HG03196 (cell line): ENCODE data around the gene TXNL4B.

Experiments
- ATAC-seq: cut with Tn5 transposase; IDR thresholded peaks from one replicate; pipeline ENCODE4 v1.9.1; 2021; ENCODE audit not compliant: unreplicated experiment

Gene TXNL4B

DNA sequence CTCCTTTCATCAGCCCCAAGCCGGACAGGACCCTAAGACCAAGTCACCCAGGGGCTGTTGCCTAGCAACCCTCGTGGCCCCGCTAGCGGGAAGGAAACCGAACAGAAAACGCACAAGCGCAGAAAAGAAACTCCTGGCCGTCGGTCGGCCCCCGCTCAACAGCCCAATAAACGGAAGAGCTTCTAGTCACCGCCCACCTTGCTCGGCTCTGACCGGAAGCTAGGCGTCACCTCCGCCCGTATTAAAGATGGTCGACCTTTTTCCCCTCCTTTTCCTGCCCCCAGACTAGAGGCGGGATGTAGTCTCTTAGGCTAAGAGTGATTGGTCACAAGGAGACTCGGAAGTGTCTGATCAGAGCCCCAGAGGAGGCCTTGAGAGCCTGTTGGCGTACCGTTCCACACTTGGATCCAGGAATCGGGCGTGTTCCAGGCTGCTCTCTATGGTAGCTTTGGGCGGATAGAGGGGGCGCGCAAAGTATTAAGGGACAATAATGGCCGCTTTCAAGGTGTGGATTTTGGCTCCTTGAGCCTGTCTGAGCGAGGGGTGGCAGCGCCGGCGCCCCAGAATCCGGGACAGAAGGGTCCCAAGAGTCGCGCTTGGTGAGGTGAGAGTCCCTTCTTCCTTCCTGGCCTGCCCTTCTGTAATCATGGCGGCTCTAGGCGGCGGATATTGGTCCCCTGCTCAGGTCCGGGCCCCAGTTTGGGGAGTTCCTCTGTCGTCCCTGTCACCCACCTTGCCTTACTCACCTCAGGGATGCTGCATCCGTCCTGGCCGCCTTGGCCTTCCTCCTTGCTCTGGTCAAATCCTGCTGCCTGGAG lies at the start of gene TXNL4B, which contains the start of gene DHX38:
Gene TXNL4B, minus strand, starts transcription at position 173 of the 818 bp plus-strand sequence. CDS start 2,871 bp downstream, outside the sequence.
Gene DHX38, plus strand, starts transcription at position 400 of the 818 bp plus-strand sequence. CDS start 2,311 bp downstream, outside the sequence.
- peak; percentile 98 for ATAC-seq

DNA sequence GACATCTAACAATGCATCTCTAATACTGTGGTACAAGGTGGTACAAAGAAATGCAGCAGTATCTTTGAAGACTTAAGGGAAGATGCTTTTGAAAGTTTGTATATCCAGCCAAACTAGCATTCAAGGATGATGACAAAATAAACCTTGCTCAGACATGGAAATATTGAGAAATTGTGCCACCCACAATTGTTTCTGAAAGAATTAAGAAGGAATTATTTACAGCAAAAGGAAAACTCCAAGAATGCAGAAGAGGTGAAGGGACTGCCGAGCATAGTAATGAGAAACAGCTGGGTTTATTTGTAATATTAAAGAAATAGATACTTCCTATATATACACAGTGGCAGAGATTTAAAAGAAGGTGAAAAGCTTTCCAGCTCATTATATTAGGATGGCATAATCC lies 49.1 kb upstream of the TXNL4B start:
- no peak for ATAC-seq

DNA sequence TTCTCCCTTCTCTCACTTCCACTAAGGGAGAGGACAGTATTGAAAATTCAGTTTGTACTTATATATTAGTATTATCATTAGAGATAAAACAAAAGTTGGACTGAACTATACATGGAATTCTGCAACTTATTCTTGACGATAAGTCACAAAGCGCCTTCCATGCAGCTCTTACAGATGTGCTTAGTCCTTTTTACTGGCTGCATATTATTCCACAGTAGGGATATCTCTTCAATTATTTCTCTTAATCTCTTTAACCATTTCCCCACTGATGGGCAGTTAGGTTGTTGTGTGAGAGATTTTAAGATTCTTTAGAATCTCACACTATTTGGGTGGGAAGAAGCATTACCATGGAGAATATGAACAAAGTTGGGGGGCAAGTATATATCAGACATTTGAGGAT lies 46.5 kb upstream of the TXNL4B start:
- ATAC-seq, result no peak

DNA sequence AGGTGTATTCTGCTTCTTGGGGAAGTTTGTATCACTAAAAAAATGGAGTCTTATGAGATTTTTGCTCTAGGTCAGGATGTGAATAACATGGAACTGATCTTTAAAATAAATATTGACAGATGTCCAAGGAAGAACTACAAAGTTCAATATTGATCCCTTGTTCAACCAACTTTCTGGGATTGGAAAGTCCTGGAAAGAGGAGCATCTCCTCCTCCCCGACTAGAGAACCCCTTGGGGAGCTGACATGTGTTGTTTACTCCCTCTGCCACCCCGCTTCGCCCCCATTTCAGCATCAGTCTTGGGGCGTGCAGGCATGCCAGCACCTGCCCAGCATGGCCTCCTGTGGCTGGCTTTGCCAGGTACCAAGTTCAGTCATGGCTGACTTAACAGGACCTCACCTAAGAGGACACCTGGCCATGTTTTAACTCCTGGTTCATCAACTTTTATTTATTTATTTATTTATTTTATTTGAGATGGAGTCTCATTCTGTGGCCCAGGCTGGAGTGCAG lies 44.7 kb upstream of the TXNL4B start:
- ATAC-seq, result no peak

DNA sequence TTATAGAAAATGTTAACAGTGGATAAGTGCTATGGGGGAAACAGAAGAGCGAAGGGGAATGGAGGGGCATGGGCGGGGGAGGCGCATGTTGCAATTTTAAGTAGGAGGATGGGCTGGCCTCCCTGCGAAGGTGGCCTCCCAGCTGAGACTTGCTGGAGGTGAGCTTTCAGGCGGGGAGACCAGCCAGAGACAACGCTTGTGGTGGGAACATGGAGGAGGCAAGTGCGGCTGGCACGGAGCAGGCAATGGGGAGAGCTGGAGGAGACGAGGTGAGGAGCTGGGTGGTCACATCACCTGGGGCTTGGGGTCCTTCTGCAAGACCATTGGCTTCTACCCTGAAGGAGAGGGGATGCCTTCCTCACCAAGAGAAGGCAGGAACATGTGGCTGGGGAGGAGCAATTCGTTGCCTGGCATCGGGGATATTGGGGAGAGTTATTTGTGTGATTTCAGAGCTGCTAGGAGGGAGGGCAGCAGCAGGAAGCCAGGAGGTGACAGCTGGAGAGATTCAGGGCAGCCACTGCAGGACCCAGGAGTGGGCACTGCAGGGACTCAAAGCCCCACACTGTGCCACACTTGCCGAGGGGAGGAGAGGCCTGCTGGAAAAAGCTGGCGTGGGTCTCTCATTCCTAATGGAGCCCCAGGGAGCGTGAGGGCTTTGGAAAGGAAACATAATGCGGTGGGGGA lies 44.1 kb upstream of the TXNL4B start:
- no peak for ATAC-seq

DNA sequence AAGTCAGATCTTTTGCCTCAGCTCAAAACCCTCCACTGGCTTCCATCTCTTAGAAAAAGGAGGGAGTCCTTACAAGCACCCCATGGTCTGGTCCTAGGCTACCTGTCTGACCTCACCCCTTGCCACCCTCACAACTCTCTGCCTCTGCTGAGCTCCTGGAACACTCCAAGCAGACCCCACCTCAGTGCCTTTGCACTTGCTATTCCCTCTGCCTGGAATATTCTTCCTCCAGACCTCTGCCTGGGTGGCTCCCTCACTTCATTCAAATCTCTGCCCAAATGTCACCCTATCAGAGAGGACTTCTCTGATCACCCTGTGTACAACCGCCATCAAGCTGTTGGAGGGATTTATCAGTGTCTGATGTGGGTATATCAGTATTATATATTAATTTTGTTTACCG lies 41.1 kb upstream of the TXNL4B start:
- ATAC-seq, result no peak

DNA sequence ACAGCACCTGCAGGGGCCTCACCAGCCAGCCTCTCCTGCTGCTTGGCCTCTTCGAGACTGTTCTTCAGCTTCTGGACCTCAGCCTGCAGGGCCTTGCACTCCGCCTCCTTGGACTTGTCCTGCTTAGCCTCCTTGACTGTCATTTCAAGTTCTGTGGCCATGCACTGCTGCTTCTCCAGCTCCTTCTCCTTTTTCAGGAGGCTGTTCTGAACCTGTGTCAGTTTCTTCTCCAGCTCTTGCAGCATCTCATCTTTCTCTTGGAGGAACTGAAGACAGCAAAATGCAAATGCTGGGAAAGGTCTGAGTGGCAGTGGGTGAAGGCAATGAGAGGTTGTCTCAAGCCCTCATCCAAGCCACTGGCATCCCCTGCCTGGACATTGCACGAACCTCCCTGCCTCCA lies 39.3 kb upstream of the TXNL4B start:
- ATAC-seq, result no peak

DNA sequence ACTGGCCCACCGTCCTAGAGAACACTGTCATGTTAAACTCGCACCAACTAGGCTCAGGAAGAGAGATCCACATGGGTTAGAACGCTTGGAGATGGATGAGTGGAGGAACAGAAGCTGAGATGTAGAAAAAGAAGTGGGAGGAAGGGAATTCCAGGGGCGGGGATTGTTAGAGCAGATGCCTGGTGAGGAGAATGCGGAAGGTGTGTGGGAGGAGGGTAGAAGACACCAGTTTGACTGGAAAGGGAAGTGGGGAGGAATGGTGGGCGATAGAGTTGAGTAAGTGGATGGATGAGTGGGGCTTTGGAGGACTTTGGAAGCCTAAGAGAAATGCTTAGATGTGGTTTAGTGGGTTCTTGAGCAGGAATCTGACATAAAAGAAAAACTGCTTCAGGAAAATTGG lies 37.6 kb upstream of the TXNL4B start:
- no peak for ATAC-seq

DNA sequence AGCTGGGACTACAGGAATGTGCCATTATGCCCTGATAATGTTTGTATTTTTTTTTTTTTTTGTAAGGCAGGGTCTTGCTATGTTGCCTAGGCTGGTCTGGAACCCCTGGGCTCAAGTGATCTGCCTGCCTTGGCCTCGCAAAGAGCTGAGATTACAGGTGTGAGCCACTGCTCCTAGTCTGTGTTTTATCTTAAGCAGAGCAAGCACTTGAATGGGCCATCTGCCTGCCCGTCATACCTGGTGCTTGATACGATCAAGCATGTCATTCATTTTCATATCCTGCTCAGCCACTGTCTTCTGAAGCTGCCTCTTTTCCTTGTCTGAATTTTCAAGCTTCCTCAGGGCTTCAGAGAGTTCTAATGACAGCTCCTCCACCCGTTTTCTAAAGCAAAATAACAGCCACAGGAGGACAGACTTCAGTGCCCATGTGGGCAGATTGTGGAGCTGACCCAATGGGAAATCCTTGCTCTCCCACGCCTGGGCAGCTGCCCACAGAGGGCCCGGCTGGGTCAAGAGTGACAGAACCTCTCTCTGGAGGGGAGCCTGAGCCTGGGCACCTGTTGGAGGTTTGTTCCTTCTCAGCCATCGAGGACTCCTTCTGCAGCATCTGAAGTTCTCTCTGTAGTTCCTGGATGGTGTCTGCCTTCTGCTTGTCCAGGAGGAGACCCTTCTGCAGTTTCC lies 36.7 kb upstream of the TXNL4B start:
- no peak for ATAC-seq

DNA sequence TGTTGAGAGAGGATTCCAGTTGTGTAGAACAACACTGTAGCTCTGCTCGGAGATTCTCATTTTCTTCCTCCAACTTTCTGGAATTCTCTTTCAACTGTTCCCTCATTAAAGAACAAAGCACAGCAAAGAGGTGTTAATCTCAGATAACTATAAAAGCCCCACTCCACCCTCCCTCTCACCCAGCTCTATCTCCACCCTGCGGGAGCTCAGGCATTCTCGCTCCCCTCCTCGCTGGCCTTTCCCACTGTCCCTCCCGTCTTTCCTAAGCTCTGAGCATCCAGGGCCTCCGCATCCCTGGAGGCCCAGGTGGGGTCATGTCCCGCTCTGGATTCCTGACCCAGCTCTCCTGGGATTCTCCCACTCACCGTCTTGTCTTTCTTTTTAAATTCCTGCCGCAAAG lies 35.3 kb upstream of the TXNL4B start:
- no peak for ATAC-seq

DNA sequence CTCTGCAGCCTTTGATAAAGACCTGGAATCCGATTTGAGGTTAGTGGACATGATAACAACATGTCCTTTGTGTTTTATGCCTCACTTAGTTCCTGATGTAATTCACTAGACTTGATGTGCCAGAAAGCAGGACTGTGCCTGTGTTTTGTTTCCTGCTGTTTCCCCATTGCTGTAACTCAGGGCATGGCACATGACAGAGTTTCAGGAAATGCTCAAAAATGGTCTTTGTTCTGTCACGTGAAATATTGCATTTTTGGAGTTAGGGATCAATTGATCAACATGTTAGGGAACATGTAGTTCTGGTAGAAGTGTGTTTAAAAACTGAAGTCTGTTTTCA lies 33.0 kb upstream of the TXNL4B start:
- no peak for ATAC-seq

DNA sequence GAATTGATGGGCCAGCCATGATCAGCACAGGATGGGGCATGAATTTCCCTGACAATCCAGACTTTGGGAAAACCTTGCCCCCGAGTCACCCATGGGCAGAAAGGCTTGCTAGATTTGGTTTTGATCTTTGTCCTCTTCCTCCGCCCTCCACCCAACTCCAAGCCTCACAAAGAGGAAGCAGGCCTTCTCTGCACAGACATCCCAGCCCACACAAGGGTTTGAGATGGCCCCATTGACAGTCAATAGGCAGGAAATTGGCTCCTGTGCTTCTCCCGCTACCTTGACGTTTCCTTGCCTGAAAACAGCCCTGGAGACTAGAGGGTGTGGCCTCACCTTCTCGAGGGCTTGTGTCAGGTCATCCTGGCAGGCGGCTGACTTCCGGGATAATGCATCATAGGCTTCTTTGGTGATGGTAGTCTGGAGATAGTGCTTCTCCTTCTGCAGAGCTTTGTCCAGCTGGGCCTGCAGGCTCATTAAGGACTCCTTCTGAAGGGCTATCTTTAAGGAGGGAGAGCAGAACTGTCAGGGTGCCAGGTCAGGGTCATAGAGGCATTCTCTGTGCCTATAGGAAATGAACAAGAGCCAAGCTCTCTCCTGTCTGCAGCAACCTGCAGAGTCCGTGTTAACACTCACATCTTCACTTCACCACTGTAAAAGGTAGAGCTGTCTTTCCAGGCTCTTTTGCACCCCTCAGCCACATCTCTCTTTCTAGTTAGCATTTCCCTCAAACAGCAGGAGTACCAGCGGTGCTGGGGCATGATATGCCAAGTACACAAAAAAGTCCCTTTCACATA lies 32.4 kb upstream of the TXNL4B start:
- ATAC-seq, result no peak

DNA sequence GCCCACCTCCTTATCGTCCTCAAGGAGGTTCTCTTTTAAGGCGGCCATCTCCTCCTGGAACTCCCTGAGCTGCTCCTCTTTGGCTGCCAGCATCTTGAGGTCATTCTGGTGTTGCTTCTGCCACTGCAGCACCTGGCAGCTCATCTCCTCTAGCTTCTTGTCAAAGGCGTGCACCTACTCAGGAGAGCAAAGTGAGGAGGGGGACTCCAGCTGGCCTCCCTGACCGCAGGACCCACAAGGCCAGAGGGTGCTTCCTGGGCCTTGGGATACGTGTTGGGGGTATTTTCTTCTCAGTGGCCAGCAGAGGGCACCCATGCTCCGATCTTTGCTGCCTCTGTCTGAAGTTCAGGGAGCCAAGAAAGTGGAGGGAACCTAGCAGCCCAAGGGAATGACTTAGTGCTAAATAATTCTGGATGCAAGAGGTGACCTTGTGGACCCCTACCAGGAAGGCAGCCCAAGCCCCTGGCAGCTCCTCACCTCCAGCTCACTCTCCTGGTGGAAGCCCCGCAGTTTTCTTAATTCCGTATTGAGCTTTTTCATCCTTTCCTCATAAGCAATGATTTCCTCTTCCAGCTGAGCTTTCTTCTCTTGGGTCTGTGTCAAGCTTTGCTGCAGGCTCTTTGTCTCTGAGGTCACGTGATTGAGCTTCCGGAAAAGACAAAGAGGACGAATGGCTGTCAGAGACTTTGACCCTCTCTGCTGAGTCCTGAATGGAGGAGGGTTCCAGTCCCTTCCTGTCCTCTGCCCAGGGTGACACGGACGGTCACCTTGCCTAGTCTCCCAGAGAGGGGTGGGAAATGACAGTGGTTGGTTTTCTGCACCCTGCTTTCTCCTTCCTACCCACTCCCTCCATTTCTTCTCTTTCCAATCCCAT lies 31.6 kb upstream of the TXNL4B start:
- no peak for ATAC-seq

DNA sequence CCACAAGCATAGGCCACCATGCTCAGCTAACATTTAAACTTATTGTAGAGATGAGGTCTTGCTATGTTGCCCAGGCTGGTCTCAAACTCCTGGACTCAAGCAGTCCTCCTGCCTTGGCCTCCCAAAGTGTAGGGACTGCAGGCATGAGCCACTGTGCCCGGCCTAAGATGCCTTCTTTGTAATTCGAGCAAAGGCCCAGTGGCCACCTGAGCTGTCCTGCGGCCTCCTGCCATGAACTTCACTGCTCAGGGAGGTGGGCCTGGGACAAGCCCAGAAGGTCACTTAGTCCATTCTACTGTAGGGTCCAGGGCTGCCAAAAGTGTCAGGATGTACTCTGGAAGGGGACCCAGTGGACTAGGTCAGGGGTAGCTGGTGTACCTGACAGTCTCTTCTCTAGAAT lies 30.7 kb upstream of the TXNL4B start:
- ATAC-seq, result no peak

DNA sequence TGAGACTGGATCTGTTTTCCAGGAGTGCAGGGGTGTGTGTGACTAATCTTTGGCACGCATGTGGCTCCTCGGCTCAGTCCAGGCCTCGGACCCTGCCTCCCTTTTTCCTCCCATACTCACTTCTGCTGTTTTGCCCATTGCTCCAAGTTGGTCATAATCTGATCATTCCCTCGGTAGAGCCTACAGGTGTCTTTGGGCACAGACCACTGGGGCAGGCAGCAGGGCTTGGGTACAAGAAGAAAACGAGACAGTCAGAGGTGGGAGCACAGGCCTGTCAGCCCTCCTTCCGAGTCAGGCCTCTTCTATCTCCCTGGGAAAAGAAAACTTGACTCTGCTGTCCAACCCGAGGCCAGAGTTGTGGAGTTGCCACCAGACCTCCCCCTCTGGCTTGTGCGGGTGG lies 30.0 kb upstream of the TXNL4B start:
- no peak for ATAC-seq

DNA sequence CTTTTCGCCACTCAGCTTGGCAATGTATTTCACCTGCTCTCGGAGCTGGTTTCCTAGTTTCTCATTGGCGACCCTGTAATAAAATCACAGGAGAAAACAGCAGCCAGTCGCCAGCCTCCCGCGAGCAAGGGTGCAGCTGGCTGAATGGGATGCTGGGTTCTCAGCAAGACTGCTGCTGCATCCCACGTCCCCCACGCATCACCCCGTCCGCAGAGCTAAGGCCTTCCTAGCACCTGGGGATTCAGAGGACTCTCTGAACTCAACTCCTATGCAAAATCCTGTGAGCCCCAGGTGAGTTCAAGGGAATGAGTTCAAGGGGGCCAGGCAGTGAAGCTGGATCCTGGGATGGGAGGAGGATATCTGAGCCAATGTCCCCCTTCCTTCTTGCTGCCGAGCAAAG lies 29.5 kb upstream of the TXNL4B start:
- ATAC-seq, result no peak

DNA sequence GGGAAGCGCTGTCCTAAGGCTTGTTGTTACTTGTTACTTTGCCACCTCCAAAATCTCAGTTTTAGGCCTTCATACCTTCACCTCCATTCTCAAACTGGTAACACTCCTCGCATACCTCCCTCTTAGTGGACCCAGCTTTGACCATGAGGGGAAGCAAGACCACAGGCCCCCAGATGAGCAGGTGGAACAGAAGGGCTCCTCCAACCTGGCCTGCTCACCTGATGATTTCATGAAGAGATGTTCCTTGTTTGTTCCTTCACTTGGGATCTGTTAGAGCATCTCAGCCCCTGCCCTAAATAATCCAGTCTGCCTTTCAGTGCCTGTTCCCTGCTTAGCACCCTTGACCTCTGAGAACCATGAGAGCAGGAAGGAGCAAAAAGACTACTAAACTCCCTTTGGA lies 28.9 kb upstream of the TXNL4B start:
- ATAC-seq, result no peak

DNA sequence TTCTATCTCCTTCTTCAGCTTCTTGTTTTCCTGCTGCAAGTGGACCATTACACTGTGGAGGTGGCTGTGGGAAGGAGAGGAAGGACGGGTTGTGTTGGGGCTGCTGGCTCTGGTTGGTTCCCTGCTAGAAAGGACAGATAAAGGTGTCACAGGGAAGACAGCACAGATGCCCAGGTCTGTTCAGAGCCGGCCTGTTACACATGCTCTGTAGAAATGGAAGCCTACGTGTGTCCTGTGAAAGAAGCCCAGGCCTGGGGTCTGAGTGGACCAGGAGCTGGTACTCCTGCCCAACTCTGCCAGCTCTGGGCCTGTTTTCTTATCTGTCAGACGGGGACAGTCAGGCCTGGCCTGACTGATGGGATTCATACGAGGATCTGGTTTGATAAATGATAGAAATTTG lies 26.6 kb upstream of the TXNL4B start:
- no peak for ATAC-seq

DNA sequence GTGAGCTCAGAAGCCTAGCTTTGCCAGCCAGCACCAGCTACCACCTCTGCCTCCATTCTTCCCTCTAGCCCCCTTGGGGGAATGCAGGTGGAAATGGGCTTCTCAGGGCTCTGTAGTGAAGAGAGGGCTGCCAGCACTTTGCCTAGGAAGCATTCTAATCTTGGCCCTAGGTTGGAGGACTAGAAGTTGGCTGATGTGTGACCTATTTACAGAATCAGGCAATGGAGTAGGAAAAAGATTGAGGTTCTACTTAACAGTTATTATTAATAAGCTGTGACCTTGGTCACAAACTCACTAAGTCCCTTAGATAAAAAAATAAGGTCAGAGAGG lies 20.2 kb upstream of the TXNL4B start:
- no peak for ATAC-seq
